Lower leg skin (tissue), 3 donors: ENCODE results near the gene DDX5.

Source experiments
- CTCF ChIP-seq, 3 donors: fragments of 450-650 bp; IDR thresholded peaks; one replicate each; pipeline ENCODE4 v1.5.1; 2016; ENCODE audit warnings: antibody characterized with exemption in 3 of 3, mild to moderate bottlenecking in 3 of 3, moderate library complexity in 2 of 3
- POLR2A ChIP-seq, 2 donors: fragments of 450-650 bp; IDR thresholded peaks; one replicate each; pipeline ENCODE4 v1.6.1; 2016 to 2017; ENCODE audit warnings: antibody characterized with exemption in 2 of 2, mild to moderate bottlenecking in 1 of 2, moderate library complexity in 1 of 2

DNA sequence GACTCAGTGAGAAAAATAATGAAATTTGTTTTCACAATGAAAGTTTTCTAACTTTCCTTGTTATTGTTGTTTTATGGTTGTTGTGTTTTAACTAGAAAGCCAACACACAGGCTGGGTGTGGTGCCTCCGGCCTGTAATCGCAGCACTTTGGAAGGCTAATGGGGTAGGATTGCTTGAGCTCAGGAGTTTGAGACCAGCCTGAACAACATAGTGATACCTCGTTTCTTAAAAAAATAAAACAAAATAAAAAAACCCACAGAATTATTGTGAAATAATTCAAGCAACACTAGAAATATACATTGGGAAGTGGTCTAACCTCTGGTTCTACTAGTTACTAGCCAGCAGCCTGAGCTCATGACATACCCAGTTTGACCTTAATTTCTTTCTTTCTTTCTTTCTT is 56.5 kb downstream of the DDX5 start:
- TF ChIP-seq POLR2A (IDR thresholded peaks at IDR 0.05) (no peak), CTCF (IDR thresholded peaks at IDR 0.05) (no peak)
